ENCODE measurements around the gene R3HDM1.
"Not testable (repeated sequence)": the region's sequence is repeated elsewhere in the genome, so short reads cannot be mapped to it uniquely, and the experiment has no call there.

Gene R3HDM1

GRCh38 chr2:135510577-135510976 is 20.7 kb upstream of the R3HDM1 start:
- Histone ChIP-seq H3K4me1 (ENCODE audit: insufficient read depth, insufficient read length) (no peaks in the 10 kb centered on the region), H3K9me3 (ENCODE audit: insufficient read depth, low read length) (peaks cover 5% of the 10 kb centered on the region; the same call in 1 of the 2 replicates), H3K4me3 (ENCODE audit: insufficient read length, low read depth) (no peak overlapping the region), H3K9ac (ENCODE audit: insufficient read length, low read depth) (no peak overlapping the region), H3K36me3 (ENCODE audit: insufficient read depth, insufficient read length, low read length) (no peaks in the 10 kb centered on the region), H3K27me3 (ENCODE audit: insufficient read depth, insufficient read length) (no peaks in the 10 kb centered on the region)
- TF ChIP-seq ZNF274 (IDR thresholded peaks at IDR 0.05; ENCODE audit: low read depth, low read length) = no peak
- TF ChIP-seq YY1 (IDR thresholded peaks at IDR 0.05; ENCODE audit: insufficient read depth, insufficient read length) = no peak
- no peak for TF ChIP-seq SUZ12 (IDR thresholded peaks at IDR 0.05; ENCODE audit: extremely low read depth, insufficient read depth, insufficient read length)
- DNase-seq (ENCODE audit: low read depth, low spot score) = no peak

GRCh38 chr2:135512099-135512498 is 19.2 kb upstream of the R3HDM1 start:
- peaks cover 12% of the 10 kb centered on the region; the same call in 1 of the 2 replicates for H3K9me3 ChIP-seq (ENCODE audit: insufficient read depth, low read length)
- no peaks in the 10 kb centered on the region for H3K27me3 ChIP-seq (ENCODE audit: insufficient read depth, insufficient read length)
- no peak overlapping the region for H3K4me3 ChIP-seq (ENCODE audit: insufficient read length, low read depth)
- DNase-seq (ENCODE audit: low read depth, low spot score) = no peak
- no peak overlapping the region for H3K9ac ChIP-seq (ENCODE audit: insufficient read length, low read depth)
- no peaks in the 10 kb centered on the region for H3K4me1 ChIP-seq (ENCODE audit: insufficient read depth, insufficient read length)
- no peak for TF ChIP-seq SUZ12 (IDR thresholded peaks at IDR 0.05; ENCODE audit: extremely low read depth, insufficient read depth, insufficient read length)
- no peak for TF ChIP-seq ZNF274 (IDR thresholded peaks at IDR 0.05; ENCODE audit: low read depth, low read length)
- no peak for TF ChIP-seq YY1 (IDR thresholded peaks at IDR 0.05; ENCODE audit: insufficient read depth, insufficient read length)
- peaks cover 2% of the 10 kb centered on the region for H3K36me3 ChIP-seq (ENCODE audit: insufficient read depth, insufficient read length, low read length)

DNA sequence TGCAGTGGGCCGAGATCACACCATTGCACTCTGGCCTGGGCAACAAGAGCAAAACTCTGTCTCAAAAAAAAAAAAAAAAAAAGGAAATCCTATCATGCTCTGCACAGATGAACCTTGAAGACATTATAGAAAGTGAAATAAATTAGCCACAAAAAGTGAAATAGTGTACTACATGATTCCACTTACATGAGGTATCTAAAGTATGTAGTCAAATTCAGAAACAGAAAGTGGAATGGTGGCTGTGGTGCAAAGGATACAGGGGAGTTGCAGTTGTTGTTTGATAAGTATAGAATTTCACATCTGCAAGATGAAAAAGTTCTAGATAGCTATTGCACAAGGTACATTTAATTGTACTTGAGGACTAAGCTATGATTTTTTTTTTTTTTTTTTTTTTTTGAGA is 5.5 kb upstream of the R3HDM1 start:
- Histone ChIP-seq H3K4me1 (ENCODE audit: insufficient read depth, insufficient read length) (no peaks in the 10 kb centered on the region), H3K27me3 (ENCODE audit: insufficient read depth, insufficient read length) (no peaks in the 10 kb centered on the region), H3K4me3 (ENCODE audit: insufficient read length, low read depth) (no peak overlapping the region), H3K36me3 (ENCODE audit: insufficient read depth, insufficient read length, low read length) (peaks cover 20% of the 10 kb centered on the region), H3K9ac (ENCODE audit: insufficient read length, low read depth) (no peak overlapping the region), H3K9me3 (ENCODE audit: insufficient read depth, low read length) (no peaks in the 10 kb centered on the region)
- TF ChIP-seq SUZ12 (IDR thresholded peaks at IDR 0.05; ENCODE audit: extremely low read depth, insufficient read depth, insufficient read length) (no peak), ZNF274 (IDR thresholded peaks at IDR 0.05; ENCODE audit: low read depth, low read length) (no peak)
- no peak for DNase-seq (ENCODE audit: low read depth, low spot score)

GRCh38 chr2:135528006-135528405 is 3.3 kb upstream of the R3HDM1 start:
- H3K9ac ChIP-seq (ENCODE audit: insufficient read length, low read depth) = no peak overlapping the region
- no peaks in the 10 kb centered on the region for H3K4me1 ChIP-seq (ENCODE audit: insufficient read depth, insufficient read length)
- H3K4me3 ChIP-seq (ENCODE audit: insufficient read length, low read depth) = no peak overlapping the region
- H3K27me3 ChIP-seq (ENCODE audit: insufficient read depth, insufficient read length) = no peaks in the 10 kb centered on the region
- H3K9me3 ChIP-seq (ENCODE audit: insufficient read depth, low read length) = no peaks in the 10 kb centered on the region
- peaks cover 12% of the 10 kb centered on the region for H3K36me3 ChIP-seq (ENCODE audit: insufficient read depth, insufficient read length, low read length)
- TF ChIP-seq YY1 (IDR thresholded peaks at IDR 0.05; ENCODE audit: insufficient read depth, insufficient read length) = no peak
- TF ChIP-seq SUZ12 (IDR thresholded peaks at IDR 0.05; ENCODE audit: extremely low read depth, insufficient read depth, insufficient read length) = no peak
- no peak for TF ChIP-seq ZNF274 (IDR thresholded peaks at IDR 0.05; ENCODE audit: low read depth, low read length)
- DNase-seq (ENCODE audit: low read depth, low spot score) = no peak

- Histone ChIP-seq H3K27me3 (ENCODE audit: insufficient read depth, insufficient read length) (no peaks in the 10 kb centered on the region), H3K9ac (ENCODE audit: insufficient read length, low read depth) (peak within 1 kb of the TSS; percentile 96), H3K4me1 (ENCODE audit: insufficient read depth, insufficient read length) (no peaks in the 10 kb centered on the region), H3K4me3 (ENCODE audit: insufficient read length, low read depth) (peak within 1 kb of the TSS; percentile 87), H3K36me3 (ENCODE audit: insufficient read depth, insufficient read length, low read length) (peaks cover 5% of the 10 kb centered on the region), H3K9me3 (ENCODE audit: insufficient read depth, low read length) (no peaks in the 10 kb centered on the region)
- DNase-seq (ENCODE audit: low read depth, low spot score) = peak; percentile 96
- TF ChIP-seq ZNF274 (IDR thresholded peaks at IDR 0.05; ENCODE audit: low read depth, low read length) (no peak), YY1 (IDR thresholded peaks at IDR 0.05; ENCODE audit: insufficient read depth, insufficient read length) (peak; percentile 68)
These were observed 712 bp upstream of the R3HDM1 start, which contains the start of gene ZRANB3 for GRCh38 chr2:135530313-135531230. TSS of gene ZRANB3 (minus strand) at chr2:135531218.

DNA sequence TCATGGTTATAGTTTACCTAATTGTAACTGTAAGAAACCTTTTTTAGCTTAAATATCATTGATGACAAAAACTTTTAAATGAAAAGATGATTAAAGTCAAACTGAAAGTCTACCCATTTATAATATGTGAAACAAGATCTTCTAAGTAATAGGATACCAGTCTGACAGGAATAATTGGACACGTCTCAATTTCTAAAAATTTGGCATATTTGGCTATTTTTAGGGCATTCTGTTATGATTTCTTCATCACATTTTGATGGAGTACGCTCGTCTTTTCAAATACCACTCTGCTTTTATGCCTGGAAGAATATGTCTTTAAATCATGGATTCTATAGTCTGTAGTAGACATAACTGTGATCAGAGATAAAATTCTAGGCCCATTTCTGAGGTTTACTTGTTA is 1.3 kb downstream of the R3HDM1 start:
- peak overlapping the region; percentile 87 for H3K4me3 ChIP-seq (ENCODE audit: insufficient read length, low read depth)
- no peaks in the 10 kb centered on the region for H3K4me1 ChIP-seq (ENCODE audit: insufficient read depth, insufficient read length)
- H3K9me3 ChIP-seq (ENCODE audit: insufficient read depth, low read length) = peaks cover 3% of the 10 kb centered on the region; the same call in 1 of the 2 replicates
- peaks cover 6% of the 10 kb centered on the region for H3K36me3 ChIP-seq (ENCODE audit: insufficient read depth, insufficient read length, low read length)
- TF ChIP-seq ZNF274 (IDR thresholded peaks at IDR 0.05; ENCODE audit: low read depth, low read length) (no peak), SUZ12 (IDR thresholded peaks at IDR 0.05; ENCODE audit: extremely low read depth, insufficient read depth, insufficient read length) (no peak)
- DNase-seq (ENCODE audit: low read depth, low spot score) = no peak
- peak overlapping the region; percentile 39 for H3K9ac ChIP-seq (ENCODE audit: insufficient read length, low read depth)
- H3K27me3 ChIP-seq (ENCODE audit: insufficient read depth, insufficient read length) = no peaks in the 10 kb centered on the region

GRCh38 chr2:135533545-135533944 is 2.3 kb downstream of the R3HDM1 start:
- H3K9ac ChIP-seq (ENCODE audit: insufficient read length, low read depth); DNase-seq (ENCODE audit: low read depth, low spot score); H3K4me3 ChIP-seq (ENCODE audit: insufficient read length, low read depth): not testable (repeated sequence)

More at GRCh38 chr2:135533545-135533944, 2.3 kb downstream of the R3HDM1 start:
- H3K4me1 ChIP-seq (ENCODE audit: insufficient read depth, insufficient read length); H3K36me3 ChIP-seq (ENCODE audit: insufficient read depth, insufficient read length, low read length); H3K9me3 ChIP-seq (ENCODE audit: insufficient read depth, low read length); H3K27me3 ChIP-seq (ENCODE audit: insufficient read depth, insufficient read length): not testable (repeated sequence)

Measured in NT2/D1 (cell line).